ENCODE measurements around the gene ME2.

GRCh38 chr18:50924372-50924771, 45.5 kb downstream of the ME2 start:
- TF ChIP-seq CTCF (IDR thresholded peaks at IDR 0.05 in 2 of 3, conservative IDR thresholded peaks at IDR 0.05 in 1 of 3; ENCODE audit: borderline replicate concordance in 1 of 3, insufficient read depth in 1 of 3, low read depth in 2 of 3, low read length in 2 of 3) (no peak), POLR2AphosphoS5 (IDR thresholded peaks at IDR 0.05; ENCODE audit: low read depth, low read length) (no peak), MAX (IDR thresholded peaks at IDR 0.05) (no peak), POLR2A (IDR thresholded peaks at IDR 0.05; ENCODE audit: borderline replicate concordance, extremely low read depth, insufficient read depth, insufficient read length) (no peak), EZH2 (IDR thresholded peaks at IDR 0.05) (no peak), RAD21 (IDR thresholded peaks at IDR 0.05; ENCODE audit: low read depth) (no peak), ELF1 (IDR thresholded peaks at IDR 0.05; ENCODE audit: borderline replicate concordance, low read depth) (no peak), JUND (IDR thresholded peaks at IDR 0.05) (no peak), CEBPB (IDR thresholded peaks at IDR 0.05; ENCODE audit: low read depth) (no peak), SP1 (IDR thresholded peaks at IDR 0.05; ENCODE audit: low read depth) (no peak), EGR1 (IDR thresholded peaks at IDR 0.05; ENCODE audit: low read depth) (no peak), ZNF274 (IDR thresholded peaks at IDR 0.05; ENCODE audit: low read depth, low read length) (no peak)
- TF ChIP-seq, protein P1, sequence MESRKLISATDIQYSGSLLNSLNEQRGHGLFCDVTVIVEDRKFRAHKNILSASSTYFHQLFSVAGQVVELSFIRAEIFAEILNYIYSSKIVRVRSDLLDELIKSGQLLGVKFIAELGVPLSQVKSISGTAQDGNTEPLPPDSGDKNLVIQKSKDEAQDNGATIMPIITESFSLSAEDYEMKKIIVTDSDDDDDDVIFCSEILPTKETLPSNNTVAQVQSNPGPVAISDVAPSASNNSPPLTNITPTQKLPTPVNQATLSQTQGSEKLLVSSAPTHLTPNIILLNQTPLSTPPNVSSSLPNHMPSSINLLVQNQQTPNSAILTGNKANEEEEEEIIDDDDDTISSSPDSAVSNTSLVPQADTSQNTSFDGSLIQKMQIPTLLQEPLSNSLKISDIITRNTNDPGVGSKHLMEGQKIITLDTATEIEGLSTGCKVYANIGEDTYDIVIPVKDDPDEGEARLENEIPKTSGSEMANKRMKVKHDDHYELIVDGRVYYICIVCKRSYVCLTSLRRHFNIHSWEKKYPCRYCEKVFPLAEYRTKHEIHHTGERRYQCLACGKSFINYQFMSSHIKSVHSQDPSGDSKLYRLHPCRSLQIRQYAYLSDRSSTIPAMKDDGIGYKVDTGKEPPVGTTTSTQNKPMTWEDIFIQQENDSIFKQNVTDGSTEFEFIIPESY (IDR thresholded peaks at IDR 0.05; ENCODE audit: extremely low read depth, insufficient replicate concordance, low read length), result no peak

Measured in HCT116 (cell line).